Calu3 (cell line): ENCODE measurements around the gene DOLK. TPM values are rescaled to one million over a fixed set of nuclear protein-coding genes. Genes with fewer than 3 reads are reported as not detected.

ENCODE experiments used
- BruUV-seq: library from RNA; stranded (reverse); fragments of 400-500 nt; replicated peaks from 2 replicates; lab custom pipeline; 2021; lab: Mats Ljungman, UMichigan
- CTCF ChIA-PET: fragments of 300-600 bp; sonication (Branson Sonifier 250); formaldehyde crosslinking; loops from one replicate; lab custom pipeline; 2022; ENCODE audit warnings: antibody characterized with exemption; lab: Charles Lee
- DNase-seq: peaks from one replicate; pipeline ENCODE4 v3.0.0; 2022
- H3K27ac Mint-ChIP-seq: one replicate; pipeline ENCODE4 v1.8.0; 2022; ENCODE audit warnings: mixed read lengths; ENCODE audit not compliant: unreplicated experiment
- H3K27me3 Mint-ChIP-seq: one replicate; pipeline ENCODE4 v1.8.0; 2022; ENCODE audit warnings: mixed read lengths; ENCODE audit not compliant: unreplicated experiment
- H3K36me3 Mint-ChIP-seq: one replicate; pipeline ENCODE4 v1.8.0; 2022; ENCODE audit warnings: mild to moderate bottlenecking, moderate library complexity, mixed read lengths; ENCODE audit not compliant: insufficient read depth, unreplicated experiment
- H3K4me1 Mint-ChIP-seq: one replicate; pipeline ENCODE4 v1.8.0; 2022; ENCODE audit warnings: mild to moderate bottlenecking, low read depth, mixed read lengths; ENCODE audit not compliant: unreplicated experiment
- H3K4me3 Mint-ChIP-seq: one replicate; pipeline ENCODE4 v1.8.0; 2022; ENCODE audit warnings: mild to moderate bottlenecking, low read depth, moderate library complexity, mixed read lengths; ENCODE audit not compliant: unreplicated experiment
- H3K9me3 Mint-ChIP-seq: one replicate; pipeline ENCODE4 v1.8.0; 2022; ENCODE audit warnings: low read depth, mixed read lengths; ENCODE audit not compliant: unreplicated experiment
- CTCF ChIP-seq: fragments of 200-600 bp; IDR thresholded peaks from one replicate; pipeline ENCODE4 v1.8.0; 2022; ENCODE audit warnings: antibody characterized with exemption; ENCODE audit not compliant: unreplicated experiment
- intact Hi-C: fragments of 100-400 bp; cut with micrococcal nuclease; formaldehyde crosslinking; loops from one replicate; pipeline ENCODE4 v1.10.0; 2022; ENCODE audit not compliant: unreplicated experiment
- total RNA-seq: library from RNA; stranded (reverse); gene quantifications from 2 replicates; pipeline ENCODE4 v1.2.3, GENCODE V29; 2022

DOLK gene
- total RNA-seq, 1 experiment from 2014 or later: 14.7 TPM

- no peak for DNase-seq
- intact Hi-C loops: no loop called here
- Mint-ChIP-seq H3K4me1 (peaks cover 13% of the 10 kb centered on the region), H3K27ac (no peak overlapping the region), H3K9me3 (no peaks in the 10 kb centered on the region), H3K27me3 (no peaks in the 10 kb centered on the region), H3K36me3 (peaks cover 34% of the 10 kb centered on the region), H3K4me3 (no peak overlapping the region)
- no peak for TF ChIP-seq CTCF
- BruUV-seq: no TSS peak
- CTCF ChIA-PET: no interaction called here
Measured at GRCh38 chr9:128943832-128944620, 3.4 kb downstream of the DOLK start.

GRCh38 chr9:128940946-128941755 is 6.3 kb downstream of the DOLK start:
- Mint-ChIP-seq H3K4me1 (peaks cover 7% of the 10 kb centered on the region), H3K9me3 (no peaks in the 10 kb centered on the region), H3K27me3 (no peaks in the 10 kb centered on the region), H3K36me3 (peaks cover 13% of the 10 kb centered on the region), H3K27ac (no peak overlapping the region), H3K4me3 (no peak overlapping the region)
- no TSS peak for BruUV-seq
- DNase-seq: no peak
- CTCF ChIA-PET: no interaction called here
- intact Hi-C loops: no loop called here
- no peak for TF ChIP-seq CTCF

GRCh38 chr9:128940271-128940921 is 7.0 kb downstream of the DOLK start:
- H3K27me3 Mint-ChIP-seq: no peaks in the 10 kb centered on the region
- intact Hi-C loops: no loop called here
- no peaks in the 10 kb centered on the region for H3K9me3 Mint-ChIP-seq
- H3K36me3 Mint-ChIP-seq: peaks cover 6% of the 10 kb centered on the region
- no TSS peak for BruUV-seq
- no peak overlapping the region for H3K4me3 Mint-ChIP-seq
- no peaks in the 10 kb centered on the region for H3K4me1 Mint-ChIP-seq
- no peak for DNase-seq
- TF ChIP-seq CTCF: no peak
- CTCF ChIA-PET: no interaction called here
- H3K27ac Mint-ChIP-seq: no peak overlapping the region

GRCh38 chr9:128937310-128938165 is 9.9 kb downstream of the DOLK start:
- no peaks in the 10 kb centered on the region for H3K27me3 Mint-ChIP-seq

More at GRCh38 chr9:128937310-128938165, 9.9 kb downstream of the DOLK start:
- no peaks in the 10 kb centered on the region for H3K4me1 Mint-ChIP-seq
- intact Hi-C loops: no loop called here
- H3K9me3 Mint-ChIP-seq: no peaks in the 10 kb centered on the region
- TF ChIP-seq CTCF: no peak
- BruUV-seq: no TSS peak
- peaks cover 10% of the 10 kb centered on the region for H3K36me3 Mint-ChIP-seq
- DNase-seq: no peak
- CTCF ChIA-PET: no interaction called here
- H3K4me3 Mint-ChIP-seq: no peak overlapping the region
- H3K27ac Mint-ChIP-seq: no peak overlapping the region
